ENCODE data around the gene JTB. TPM values are rescaled to one million over a fixed set of nuclear protein-coding genes. Genes with fewer than 3 reads are reported as not detected.
A peak's percentile ranks its signal among the peaks of the same experiment; 100 is the strongest.

JTB gene
- total and polyA plus RNA-seq, 2 of the 4 experiments (the other 2 are of a cell fraction) = 123 to 138 TPM

- TF ChIP-seq BHLHE40 (IDR thresholded peaks at IDR 0.05; ENCODE audit: low read depth, low read length) = no peak
- no peak for TF ChIP-seq CHD1 (IDR thresholded peaks at IDR 0.05; ENCODE audit: low read depth, low read length)
- TF ChIP-seq, protein P1, sequence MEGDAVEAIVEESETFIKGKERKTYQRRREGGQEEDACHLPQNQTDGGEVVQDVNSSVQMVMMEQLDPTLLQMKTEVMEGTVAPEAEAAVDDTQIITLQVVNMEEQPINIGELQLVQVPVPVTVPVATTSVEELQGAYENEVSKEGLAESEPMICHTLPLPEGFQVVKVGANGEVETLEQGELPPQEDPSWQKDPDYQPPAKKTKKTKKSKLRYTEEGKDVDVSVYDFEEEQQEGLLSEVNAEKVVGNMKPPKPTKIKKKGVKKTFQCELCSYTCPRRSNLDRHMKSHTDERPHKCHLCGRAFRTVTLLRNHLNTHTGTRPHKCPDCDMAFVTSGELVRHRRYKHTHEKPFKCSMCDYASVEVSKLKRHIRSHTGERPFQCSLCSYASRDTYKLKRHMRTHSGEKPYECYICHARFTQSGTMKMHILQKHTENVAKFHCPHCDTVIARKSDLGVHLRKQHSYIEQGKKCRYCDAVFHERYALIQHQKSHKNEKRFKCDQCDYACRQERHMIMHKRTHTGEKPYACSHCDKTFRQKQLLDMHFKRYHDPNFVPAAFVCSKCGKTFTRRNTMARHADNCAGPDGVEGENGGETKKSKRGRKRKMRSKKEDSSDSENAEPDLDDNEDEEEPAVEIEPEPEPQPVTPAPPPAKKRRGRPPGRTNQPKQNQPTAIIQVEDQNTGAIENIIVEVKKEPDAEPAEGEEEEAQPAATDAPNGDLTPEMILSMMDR (conservative IDR thresholded peaks at IDR 0.05; ENCODE audit: low read depth, low read length) = no peak
- TF ChIP-seq RFX5 (IDR thresholded peaks at IDR 0.05; ENCODE audit: low read depth, low read length) = no peak
- TF ChIP-seq MAFK (IDR thresholded peaks at IDR 0.05; ENCODE audit: low read depth, low read length) = no peak
- TF ChIP-seq RAD21 (IDR thresholded peaks at IDR 0.05; ENCODE audit: low read length) = no peak
- no peak for TF ChIP-seq NFE2L2 (IDR thresholded peaks at IDR 0.05; ENCODE audit: low read depth, low read length)
- no peak for TF ChIP-seq POLR2A (IDR thresholded peaks at IDR 0.05; ENCODE audit: low read depth, low read length)
- TF ChIP-seq USF2 (IDR thresholded peaks at IDR 0.05; ENCODE audit: low read depth, low read length) = no peak
- TF ChIP-seq RCOR1 (IDR thresholded peaks at IDR 0.05; ENCODE audit: insufficient replicate concordance, low read length) = no peak
- TF ChIP-seq FOS (IDR thresholded peaks at IDR 0.05; ENCODE audit: low read depth, low read length) = no peak
- TF ChIP-seq ELK1 (IDR thresholded peaks at IDR 0.05; ENCODE audit: borderline replicate concordance, low read depth, low read length) = no peak
- TF ChIP-seq MAZ (IDR thresholded peaks at IDR 0.05; ENCODE audit: borderline replicate concordance, low read depth, low read length) = no peak
- TF ChIP-seq CEBPB (IDR thresholded peaks at IDR 0.05; ENCODE audit: low read depth, low read length) = no peak
- no peak for TF ChIP-seq MXI1 (IDR thresholded peaks at IDR 0.05; ENCODE audit: borderline replicate concordance, low read depth, low read length)
- TF ChIP-seq SMC3 (IDR thresholded peaks at IDR 0.05; ENCODE audit: low read depth, low read length) = no peak
- 0 out of 2 replicates have a peak, but pooled peaks cover 1% of the 10 kb centered on the region for H3K4me1 ChIP-seq (ENCODE audit: control insufficient read depth, insufficient read depth, low read length)
- no peaks in the 10 kb centered on the region for H4K20me1 ChIP-seq (ENCODE audit: insufficient read depth, low read length)
- peaks cover 5 to 36% of the 10 kb centered on the region in 2 experiments; a peak in 3 of 4 replicates for H3K79me1 ChIP-seq (ENCODE audit: low read depth in 1 of 2, low read length in 2 of 2)
- H3K27ac ChIP-seq (ENCODE audit: insufficient read depth, low read length) = peak overlapping the region; percentile 4; the same call in 1 of the 2 replicates
- peak overlapping the region; percentile 90 for H2AFZ ChIP-seq (replicated peaks; ENCODE audit: low read length, poor library complexity)
- H3K36me3 ChIP-seq (ENCODE audit: control insufficient read depth, insufficient read depth, low read length) = peaks cover 5% of the 10 kb centered on the region
- peak overlapping the region; percentile 73 for H2AK5ac ChIP-seq (ENCODE audit: low read depth, low read length)
- H2BK120ac ChIP-seq (ENCODE audit: low read depth, low read length) = 0 out of 2 replicates have a peak overlapping the region, but pooled peaks have one; percentile 21
- in situ Hi-C loops (cut with MboI; ENCODE audit: low sequenced_read_pairs) (loop anchor here (25.0 kb wide), 1 partner anchor 431 kb away; the partner anchor contains the start of genes S100A3, S100A4, S100A5 and S100A6), intact Hi-C loops (cut with micrococcal nuclease) (no loop called here), dilution Hi-C loops (cut with HindIII; ENCODE audit: low sequenced_read_pairs, unreplicated experiment) (no loop called here)
- BruUV-seq (replicated peaks) = no TSS peak
- H3K23ac ChIP-seq (ENCODE audit: low read depth, low read length) = peak overlapping the region; percentile 58; the same call in 1 of the 2 replicates
- POLR2A ChIA-PET (ENCODE audit: unreplicated experiment) = interaction anchor here (1.3 kb wide), 1 partner anchor 22 kb away, joined by 5 read pairs; the partner anchor contains the start of gene RPS27
- ATAC-seq (ENCODE audit: low read depth) (no peak), DNase-seq (no peak)
- H3K4ac ChIP-seq (ENCODE audit: low read depth, low read length) = peak overlapping the region; percentile 80
- H4K8ac ChIP-seq (ENCODE audit: low read depth in 2 of 2, low read length in 2 of 2) = peak overlapping the region; percentile 8 to 93
- no peak overlapping the region for H2BK20ac ChIP-seq (ENCODE audit: low read depth, low read length)
- peak overlapping the region; percentile 66 for H3K14ac ChIP-seq (replicated peaks; ENCODE audit: low read depth, low read length)
- peak overlapping the region; percentile 21; the same call in 1 of the 2 replicates for H3K9ac ChIP-seq (ENCODE audit: low read depth, low read length)
- peak overlapping the region; percentile 46 for H4K5ac ChIP-seq (ENCODE audit: low read depth, low read length)
- H3K4me2 ChIP-seq (ENCODE audit: low read depth, low read length) = peak overlapping the region; percentile 87
- H3K18ac ChIP-seq (ENCODE audit: low read depth, low read length) = no peak overlapping the region
- no peak overlapping the region for H3K56ac ChIP-seq (ENCODE audit: extremely low read depth, insufficient read depth, low read length)
- CTCF ChIA-PET = interaction anchor here (1.2 kb wide), 1 partner anchor 9 kb away, joined by 4 read pairs; the partner anchor contains the start of gene JTB
- peaks cover 7% of the 10 kb centered on the region; the same call in 1 of the 2 replicates for H3K9me1 ChIP-seq (ENCODE audit: insufficient read depth, low read length)
- 5% methylated on average over 4 of the region's 13 CpGs; no CpG with 5 or more reads in 1 of the 2 experiments for WGBS, 2 experiments (ENCODE audit: extremely low coverage in 2 of 2, insufficient read length in 1 of 2)
- H2BK5ac ChIP-seq (ENCODE audit: low read depth, low read length, poor library complexity, severe bottlenecking) = no peak overlapping the region
- H2AK9ac ChIP-seq (replicated peaks; ENCODE audit: low read depth, low read length, poor library complexity) = peak overlapping the region; percentile 88
- H4K91ac ChIP-seq (ENCODE audit: insufficient read depth, low read depth, low read length) = peak overlapping the region; percentile 36; the same call in 1 of the 2 replicates
- no peak overlapping the region for H2BK15ac ChIP-seq (ENCODE audit: low read depth, low read length)
- no peaks in the 10 kb centered on the region for H3K9me3 ChIP-seq (ENCODE audit: control insufficient read depth, insufficient read depth, low read length)
- no peaks in the 10 kb centered on the region for H3K27me3 ChIP-seq (ENCODE audit: control insufficient read depth, insufficient read depth, low read length)
- H3K4me3 ChIP-seq (ENCODE audit: insufficient read depth, low read depth, low read length) = peak overlapping the region; percentile 48
Measured at GRCh38 chr1:153968408-153968807, 9.1 kb downstream of the JTB start.
